Hepatocyte (in vitro differentiated cells): ENCODE results near the gene SLC46A2. TPM values are rescaled to one million over a fixed set of nuclear protein-coding genes. Genes with fewer than 3 reads are reported as not detected.

Source experiments
- DNase-seq: peaks from one replicate; pipeline ENCODE4 v3.0.0-alpha.2; 2016; ENCODE audit warnings: low spot score
- H2AFZ ChIP-seq: fragments of 200-600 bp; sonication (generic); 2 replicates; pipeline ENCODE4 v1.6.0; 2016; ENCODE audit warnings: antibody characterized with exemption, mild to moderate bottlenecking
- H3K27ac ChIP-seq: fragments of 200-600 bp; sonication (generic); 2 replicates; pipeline ENCODE4 v1.5.1; 2016; ENCODE audit warnings: mild to moderate bottlenecking
- H3K27me3 ChIP-seq: fragments of 200-600 bp; sonication (generic); 2 replicates; pipeline ENCODE4 v1.6.1; 2016
- H3K36me3 ChIP-seq: fragments of 200-600 bp; sonication (generic); replicated peaks from 2 replicates; pipeline ENCODE4 v1.5.1; 2016; ENCODE audit warnings: low read depth; ENCODE audit not compliant: insufficient read depth
- H3K4me1 ChIP-seq: fragments of 200-600 bp; sonication (generic); 2 replicates; pipeline ENCODE4 v1.5.1; 2016; ENCODE audit warnings: mild to moderate bottlenecking, moderate library complexity; ENCODE audit not compliant: insufficient read depth
- H3K4me2 ChIP-seq: fragments of 200-600 bp; sonication (generic); 2 replicates; pipeline ENCODE4 v1.6.0; 2016
- H3K4me3 ChIP-seq: fragments of 200-600 bp; sonication (generic); 2 replicates; pipeline ENCODE4 v1.5.1; 2016; ENCODE audit warnings: mild to moderate bottlenecking
- H3K79me2 ChIP-seq: fragments of 200-600 bp; sonication (generic); 2 replicates; pipeline ENCODE4 v1.6.0; 2017; ENCODE audit warnings: mild to moderate bottlenecking
- H3K9me2 ChIP-seq: fragments of 200-600 bp; sonication (generic); replicated peaks from 2 replicates; pipeline ENCODE4 v1.6.0; 2017; ENCODE audit warnings: mild to moderate bottlenecking; ENCODE audit not compliant: insufficient read depth
- H3K9me3 ChIP-seq: fragments of 200-600 bp; sonication (generic); 2 replicates; pipeline ENCODE4 v1.5.1; 2016; ENCODE audit warnings: low read depth, mild to moderate bottlenecking
- H4K20me1 ChIP-seq: fragments of 200-600 bp; sonication (generic); 2 replicates; pipeline ENCODE4 v1.6.0; 2016; ENCODE audit warnings: mild to moderate bottlenecking; ENCODE audit not compliant: insufficient read depth, poor library complexity, severe bottlenecking
- EZH2 ChIP-seq: fragments of 200-600 bp; sonication (generic); IDR thresholded peaks from 2 replicates; pipeline ENCODE4 v1.6.1; 2016; ENCODE audit warnings: antibody characterized with exemption, mild to moderate bottlenecking, borderline replicate concordance
- EZH2phosphoT487 ChIP-seq: fragments of 200-600 bp; sonication (generic); IDR thresholded peaks from one replicate; pipeline ENCODE4 v1.6.1; 2018; ENCODE audit warnings: antibody characterized with exemption, mild to moderate bottlenecking, low read depth, moderate library complexity; ENCODE audit not compliant: unreplicated experiment, severe bottlenecking
- WGBS: methylation state at CpG from one replicate; pipeline ENCODE4 v1.1.6; 2016; ENCODE audit warnings: low lambda C conversion rate; ENCODE audit errors: missing lambda C conversion rate; 5-methylcytosine and 5-hydroxymethylcytosine counted together
- polyA plus RNA-seq: library from polyadenylated mRNA; unstranded; fragments of >200 nt; fragmentation: Nextera tagmentation; extraction: Ambion mirVana; gene quantifications from 2 replicates; pipeline ENCODE4 v1.2.1, GENCODE V29; 2016
- total RNA-seq: library from RNA; depleted of rRNA; stranded (reverse); fragments of >200 nt; gene quantifications from 2 replicates; pipeline ENCODE4 v1.2.3, GENCODE V29; 2014
- TF ChIP-seq, protein P1 (sequence below): fragments of 200-600 bp; sonication (generic); IDR thresholded peaks from 2 replicates; pipeline ENCODE4 v1.5.1; 2016; ENCODE audit warnings: antibody characterized with exemption, mild to moderate bottlenecking; ENCODE audit not compliant: poor library complexity

The SLC46A2 gene
- total and polyA plus RNA-seq, 2 experiments from 2014 or later = not detected

DNA sequence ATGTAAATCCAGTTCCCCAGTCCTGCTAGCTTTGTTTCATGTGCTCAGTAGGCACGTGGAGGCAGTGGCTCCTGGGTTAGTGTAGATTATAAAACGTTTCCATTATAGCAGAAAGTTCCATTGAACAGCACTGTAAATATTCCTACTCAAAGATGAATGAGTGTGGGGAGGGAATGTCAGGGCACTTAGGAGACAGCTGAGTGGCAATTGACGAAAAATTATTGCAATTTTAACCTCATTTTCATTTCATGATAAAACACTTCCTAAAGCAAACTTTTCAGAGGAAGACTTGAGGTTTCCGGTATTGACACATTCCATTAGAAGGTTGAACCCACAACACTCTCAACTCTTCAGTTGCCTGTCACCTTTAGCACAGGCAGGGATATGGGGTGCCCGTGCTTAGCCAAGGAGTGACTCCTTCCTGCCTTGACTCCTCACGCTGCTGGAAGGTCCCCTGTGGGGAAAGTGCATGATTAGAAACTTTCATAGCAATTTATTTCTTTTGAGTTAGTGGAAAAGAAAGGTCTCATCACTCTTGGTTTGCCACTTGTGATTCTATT, 41.2 kb downstream of the SLC46A2 start:
- WGBS = 79% methylated on average over 6 of the region's 6 CpGs
- H3K4me2 ChIP-seq = no peak overlapping the region
- H3K9me3 ChIP-seq = no peaks in the 10 kb centered on the region
- H3K4me1 ChIP-seq = no peaks in the 10 kb centered on the region
- no peaks in the 10 kb centered on the region for H3K79me2 ChIP-seq
- TF ChIP-seq, protein P1, sequence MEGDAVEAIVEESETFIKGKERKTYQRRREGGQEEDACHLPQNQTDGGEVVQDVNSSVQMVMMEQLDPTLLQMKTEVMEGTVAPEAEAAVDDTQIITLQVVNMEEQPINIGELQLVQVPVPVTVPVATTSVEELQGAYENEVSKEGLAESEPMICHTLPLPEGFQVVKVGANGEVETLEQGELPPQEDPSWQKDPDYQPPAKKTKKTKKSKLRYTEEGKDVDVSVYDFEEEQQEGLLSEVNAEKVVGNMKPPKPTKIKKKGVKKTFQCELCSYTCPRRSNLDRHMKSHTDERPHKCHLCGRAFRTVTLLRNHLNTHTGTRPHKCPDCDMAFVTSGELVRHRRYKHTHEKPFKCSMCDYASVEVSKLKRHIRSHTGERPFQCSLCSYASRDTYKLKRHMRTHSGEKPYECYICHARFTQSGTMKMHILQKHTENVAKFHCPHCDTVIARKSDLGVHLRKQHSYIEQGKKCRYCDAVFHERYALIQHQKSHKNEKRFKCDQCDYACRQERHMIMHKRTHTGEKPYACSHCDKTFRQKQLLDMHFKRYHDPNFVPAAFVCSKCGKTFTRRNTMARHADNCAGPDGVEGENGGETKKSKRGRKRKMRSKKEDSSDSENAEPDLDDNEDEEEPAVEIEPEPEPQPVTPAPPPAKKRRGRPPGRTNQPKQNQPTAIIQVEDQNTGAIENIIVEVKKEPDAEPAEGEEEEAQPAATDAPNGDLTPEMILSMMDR = no peak
- TF ChIP-seq EZH2 = no peak
- TF ChIP-seq EZH2phosphoT487 = no peak
- no peak overlapping the region for H2AFZ ChIP-seq
- H3K27ac ChIP-seq = no peak overlapping the region
- DNase-seq = no peak
- H4K20me1 ChIP-seq = no peaks in the 10 kb centered on the region
- H3K4me3 ChIP-seq = no peak overlapping the region
- H3K27me3 ChIP-seq = no peaks in the 10 kb centered on the region
- H3K9me2 ChIP-seq = no peaks in the 10 kb centered on the region
- H3K36me3 ChIP-seq = no peaks in the 10 kb centered on the region

GRCh38 chr9:112848316-112849151, 42.1 kb downstream of the SLC46A2 start:
- Histone ChIP-seq H3K36me3 (no peaks in the 10 kb centered on the region), H3K9me2 (no peaks in the 10 kb centered on the region), H4K20me1 (no peaks in the 10 kb centered on the region), H3K27me3 (no peaks in the 10 kb centered on the region), H3K4me3 (no peak overlapping the region), H3K79me2 (no peaks in the 10 kb centered on the region), H2AFZ (no peak overlapping the region), H3K4me1 (no peaks in the 10 kb centered on the region), H3K9me3 (no peaks in the 10 kb centered on the region), H3K27ac (no peak overlapping the region), H3K4me2 (no peak overlapping the region)
- no peak for DNase-seq
- TF ChIP-seq EZH2phosphoT487 (no peak), EZH2 (no peak)
- TF ChIP-seq, protein P1 = no peak
- 88% methylated on average over 13 of the region's 13 CpGs for WGBS

- Histone ChIP-seq H3K9me2 (no peaks in the 10 kb centered on the region), H4K20me1 (no peaks in the 10 kb centered on the region), H3K27me3 (no peaks in the 10 kb centered on the region), H3K4me1 (no peaks in the 10 kb centered on the region), H3K27ac (no peak overlapping the region), H3K9me3 (no peaks in the 10 kb centered on the region), H2AFZ (no peak overlapping the region), H3K4me2 (no peak overlapping the region), H3K36me3 (no peaks in the 10 kb centered on the region), H3K79me2 (no peaks in the 10 kb centered on the region), H3K4me3 (no peak overlapping the region)
- DNase-seq = no peak
- TF ChIP-seq EZH2 (no peak), EZH2phosphoT487 (no peak)
- TF ChIP-seq, protein P1 = no peak
- 86% methylated on average over 14 of the region's 14 CpGs for WGBS
Measured at GRCh38 chr9:112846528-112847488, 43.9 kb downstream of the SLC46A2 start.
